Tibial nerve (tissue), 4 donors: ENCODE data around the gene TPSD1.

Source experiments
- CTCF ChIP-seq, 5 experiments: fragments of 200-600 bp in 3 of 5; fragments of 450-650 bp in 2 of 5; sonication (generic) in 3 of 5; IDR thresholded peaks; one replicate each; pipeline ENCODE4 v1.5.1; 2016 to 2019; ENCODE audit warnings: antibody characterized with exemption in 5 of 5, mild to moderate bottlenecking in 3 of 5, moderate library complexity in 2 of 5
- EP300 ChIP-seq, 2 donors: sonication (generic); formaldehyde crosslinking; IDR thresholded peaks; one replicate each; pipeline ENCODE4 v1.6.1; 2017; ENCODE audit warnings: antibody characterized with exemption in 2 of 2, mild to moderate bottlenecking in 1 of 2

- TF ChIP-seq CTCF (IDR thresholded peaks at IDR 0.05) (no peak), EP300 (IDR thresholded peaks at IDR 0.05) (no peak)
Measured at GRCh38 chr16:1299868-1300203, 44.0 kb downstream of the TPSD1 start.
